ENCODE data around the gene TTLL9. TPM values are rescaled to one million over a fixed set of nuclear protein-coding genes. Genes with fewer than 3 reads are reported as not detected.
A peak's percentile ranks its signal among the peaks of the same experiment; 100 is the strongest.

TTLL9 gene
- total and polyA plus RNA-seq, 10 of the 15 experiments (the other 5 are each of a cell fraction or from before 2014, with no cell fraction given) = 0.03 to 0.77 (median 0.11) TPM; not detected in 2

- TF ChIP-seq E2F4 (IDR thresholded peaks at IDR 0.05; ENCODE audit: low read depth, low read length) (peak; percentile 49; the same call in 1 of the 2 replicates), MEF2A (IDR thresholded peaks at IDR 0.05; ENCODE audit: insufficient read depth, low read depth, low read length) (no peak), ZZZ3 (IDR thresholded peaks at IDR 0.05; ENCODE audit: control insufficient read depth, insufficient read length, low read depth) (no peak), IRF3 (IDR thresholded peaks at IDR 0.05) (no peak), MYC (IDR thresholded peaks at IDR 0.05; ENCODE audit: insufficient read depth, insufficient read length, insufficient replicate concordance, low read length, severe bottlenecking) (no peak), STAT3 (IDR thresholded peaks at IDR 0.05; ENCODE audit: low read depth, low read length) (no peak), SKIL (IDR thresholded peaks at IDR 0.05; ENCODE audit: low read depth, poor library complexity, severe bottlenecking) (no peak), RAD21 (IDR thresholded peaks at IDR 0.05; ENCODE audit: insufficient read depth, low read depth, low read length) (peak; percentile 86), ELK1 (IDR thresholded peaks at IDR 0.05; ENCODE audit: low read depth, low read length) (peak; percentile 86), SIX5 (IDR thresholded peaks at IDR 0.05; ENCODE audit: low read depth, low read length, severe bottlenecking) (no peak), REST (IDR thresholded peaks at IDR 0.05; ENCODE audit: low read depth, low read length) (peak; percentile 11; the same call in 1 of the 2 replicates), CBFB (IDR thresholded peaks at IDR 0.05; ENCODE audit: low read depth) (peak; percentile 93), RAD51 (IDR thresholded peaks at IDR 0.05) (no peak), ASH2L (IDR thresholded peaks at IDR 0.05; ENCODE audit: borderline replicate concordance, low read depth) (no peak)
- TF ChIP-seq, protein P1, sequence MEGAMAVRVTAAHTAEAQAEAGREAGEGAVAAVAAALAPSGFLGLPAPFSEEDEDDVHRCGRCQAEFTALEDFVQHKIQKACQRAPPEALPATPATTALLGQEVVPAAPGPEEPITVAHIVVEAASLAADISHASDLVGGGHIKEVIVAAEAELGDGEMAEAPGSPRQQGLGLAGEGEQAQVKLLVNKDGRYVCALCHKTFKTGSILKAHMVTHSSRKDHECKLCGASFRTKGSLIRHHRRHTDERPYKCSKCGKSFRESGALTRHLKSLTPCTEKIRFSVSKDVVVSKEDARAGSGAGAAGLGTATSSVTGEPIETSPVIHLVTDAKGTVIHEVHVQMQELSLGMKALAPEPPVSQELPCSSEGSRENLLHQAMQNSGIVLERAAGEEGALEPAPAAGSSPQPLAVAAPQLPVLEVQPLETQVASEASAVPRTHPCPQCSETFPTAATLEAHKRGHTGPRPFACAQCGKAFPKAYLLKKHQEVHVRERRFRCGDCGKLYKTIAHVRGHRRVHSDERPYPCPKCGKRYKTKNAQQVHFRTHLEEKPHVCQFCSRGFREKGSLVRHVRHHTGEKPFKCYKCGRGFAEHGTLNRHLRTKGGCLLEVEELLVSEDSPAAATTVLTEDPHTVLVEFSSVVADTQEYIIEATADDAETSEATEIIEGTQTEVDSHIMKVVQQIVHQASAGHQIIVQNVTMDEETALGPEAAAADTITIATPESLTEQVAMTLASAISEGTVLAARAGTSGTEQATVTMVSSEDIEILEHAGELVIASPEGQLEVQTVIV (IDR thresholded peaks at IDR 0.05; ENCODE audit: borderline replicate concordance, partially characterized antibody) = no peak
Measured at GRCh38 chr20:31951530-31952453, 81.4 kb downstream of the TTLL9 start, which contains the start of gene PDRG1 (continued).
